ENCODE data around the gene RAB40A. TPM values are rescaled to one million over a fixed set of nuclear protein-coding genes. Genes with fewer than 3 reads are reported as not detected.

Gene RAB40A
- total RNA-seq, 1 experiment from 2014 or later = 0.17 TPM

DNA sequence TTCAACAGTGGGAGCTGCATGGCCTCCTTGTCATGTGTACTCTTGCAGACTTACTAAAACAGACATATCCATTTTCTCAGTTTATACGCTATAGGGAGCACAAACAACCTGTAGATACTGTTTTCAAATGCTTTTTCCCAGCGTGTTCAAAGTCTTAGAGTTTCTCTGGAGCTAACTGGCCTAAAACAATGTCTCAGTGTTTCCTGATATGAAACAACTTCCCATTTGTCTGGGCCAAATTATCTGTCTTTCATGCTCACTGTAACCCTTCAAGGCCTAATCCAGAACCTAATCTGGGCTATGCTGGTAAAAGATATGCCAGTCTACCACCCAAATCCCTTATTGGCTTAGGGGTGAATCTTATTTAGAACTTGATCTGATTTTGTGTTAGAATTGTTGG is 38.8 kb downstream of the RAB40A start:
- ATAC-seq (no peak), DNase-seq (ENCODE audit: low spot score) (no peak)
- TF ChIP-seq GRHL2 (CRISPR knock-in tag; IDR thresholded peaks at IDR 0.05; ENCODE audit: insufficient replicate concordance, severe bottlenecking) (no peak), MLX (CRISPR knock-in tag; IDR thresholded peaks at IDR 0.05) (no peak), HMGA2 (CRISPR knock-in tag; IDR thresholded peaks at IDR 0.05) (no peak), ZNF423 (CRISPR knock-in tag; IDR thresholded peaks at IDR 0.05) (no peak), SP1 (CRISPR knock-in tag; conservative IDR thresholded peaks at IDR 0.05) (no peak), GTF2I (CRISPR knock-in tag; conservative IDR thresholded peaks at IDR 0.05) (no peak), KAT7 (CRISPR knock-in tag; IDR thresholded peaks at IDR 0.05; ENCODE audit: borderline replicate concordance) (no peak), MAX (CRISPR knock-in tag; IDR thresholded peaks at IDR 0.05) (no peak), ZNF138 (CRISPR knock-in tag; conservative IDR thresholded peaks at IDR 0.05) (no peak), ATF3 (CRISPR knock-in tag; conservative IDR thresholded peaks at IDR 0.05) (no peak), ZNF263 (CRISPR knock-in tag; IDR thresholded peaks at IDR 0.05; ENCODE audit: low read depth) (no peak), TEAD4 (CRISPR knock-in tag; IDR thresholded peaks at IDR 0.05) (no peak), ATF1 (CRISPR knock-in tag; IDR thresholded peaks at IDR 0.05) (no peak), USF2 (CRISPR knock-in tag; IDR thresholded peaks at IDR 0.05) (no peak), PRRX2 (CRISPR knock-in tag; IDR thresholded peaks at IDR 0.05) (no peak)
- TF ChIP-seq, protein P1, sequence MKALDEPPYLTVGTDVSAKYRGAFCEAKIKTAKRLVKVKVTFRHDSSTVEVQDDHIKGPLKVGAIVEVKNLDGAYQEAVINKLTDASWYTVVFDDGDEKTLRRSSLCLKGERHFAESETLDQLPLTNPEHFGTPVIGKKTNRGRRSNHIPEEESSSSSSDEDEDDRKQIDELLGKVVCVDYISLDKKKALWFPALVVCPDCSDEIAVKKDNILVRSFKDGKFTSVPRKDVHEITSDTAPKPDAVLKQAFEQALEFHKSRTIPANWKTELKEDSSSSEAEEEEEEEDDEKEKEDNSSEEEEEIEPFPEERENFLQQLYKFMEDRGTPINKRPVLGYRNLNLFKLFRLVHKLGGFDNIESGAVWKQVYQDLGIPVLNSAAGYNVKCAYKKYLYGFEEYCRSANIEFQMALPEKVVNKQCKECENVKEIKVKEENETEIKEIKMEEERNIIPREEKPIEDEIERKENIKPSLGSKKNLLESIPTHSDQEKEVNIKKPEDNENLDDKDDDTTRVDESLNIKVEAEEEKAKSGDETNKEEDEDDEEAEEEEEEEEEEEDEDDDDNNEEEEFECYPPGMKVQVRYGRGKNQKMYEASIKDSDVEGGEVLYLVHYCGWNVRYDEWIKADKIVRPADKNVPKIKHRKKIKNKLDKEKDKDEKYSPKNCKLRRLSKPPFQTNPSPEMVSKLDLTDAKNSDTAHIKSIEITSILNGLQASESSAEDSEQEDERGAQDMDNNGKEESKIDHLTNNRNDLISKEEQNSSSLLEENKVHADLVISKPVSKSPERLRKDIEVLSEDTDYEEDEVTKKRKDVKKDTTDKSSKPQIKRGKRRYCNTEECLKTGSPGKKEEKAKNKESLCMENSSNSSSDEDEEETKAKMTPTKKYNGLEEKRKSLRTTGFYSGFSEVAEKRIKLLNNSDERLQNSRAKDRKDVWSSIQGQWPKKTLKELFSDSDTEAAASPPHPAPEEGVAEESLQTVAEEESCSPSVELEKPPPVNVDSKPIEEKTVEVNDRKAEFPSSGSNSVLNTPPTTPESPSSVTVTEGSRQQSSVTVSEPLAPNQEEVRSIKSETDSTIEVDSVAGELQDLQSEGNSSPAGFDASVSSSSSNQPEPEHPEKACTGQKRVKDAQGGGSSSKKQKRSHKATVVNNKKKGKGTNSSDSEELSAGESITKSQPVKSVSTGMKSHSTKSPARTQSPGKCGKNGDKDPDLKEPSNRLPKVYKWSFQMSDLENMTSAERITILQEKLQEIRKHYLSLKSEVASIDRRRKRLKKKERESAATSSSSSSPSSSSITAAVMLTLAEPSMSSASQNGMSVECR (CRISPR knock-in tag; IDR thresholded peaks at IDR 0.05; ENCODE audit: borderline replicate concordance) = no peak
- TF ChIP-seq, protein P2, sequence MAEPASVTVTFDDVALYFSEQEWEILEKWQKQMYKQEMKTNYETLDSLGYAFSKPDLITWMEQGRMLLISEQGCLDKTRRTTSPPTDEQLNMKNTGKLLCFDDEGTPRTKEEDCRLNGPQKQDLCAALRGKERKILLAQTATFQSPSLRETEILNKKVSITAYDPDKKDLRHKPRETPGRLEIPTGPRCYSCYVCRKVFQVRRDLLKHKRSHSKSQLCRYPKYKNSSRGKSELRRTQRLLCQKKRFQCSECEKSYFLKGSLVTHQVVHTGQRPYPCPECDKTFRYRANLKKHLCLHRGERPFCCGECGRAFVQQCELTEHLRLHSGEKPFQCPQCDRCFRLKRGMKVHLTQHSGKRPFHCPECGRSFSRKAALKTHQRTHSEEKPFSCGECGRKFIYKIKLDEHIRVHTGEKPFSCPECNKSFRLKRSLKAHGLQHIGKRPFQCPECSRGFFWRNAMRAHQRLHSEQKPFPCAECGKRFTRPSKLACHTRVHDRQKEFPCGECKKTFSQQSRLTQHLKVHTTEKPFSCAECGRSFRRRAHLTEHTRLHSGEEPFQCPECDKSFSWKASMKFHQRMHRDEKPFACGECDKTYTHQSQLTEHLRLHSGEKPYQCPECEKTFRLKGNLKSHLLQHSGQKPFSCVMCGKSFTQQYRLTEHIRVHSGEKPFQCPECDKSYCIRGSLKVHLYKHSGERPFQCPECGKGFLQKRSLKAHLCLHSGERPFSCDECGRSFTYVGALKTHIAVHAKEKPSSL (CRISPR knock-in tag; conservative IDR thresholded peaks at IDR 0.05) = no peak
- TF ChIP-seq, protein P3, sequence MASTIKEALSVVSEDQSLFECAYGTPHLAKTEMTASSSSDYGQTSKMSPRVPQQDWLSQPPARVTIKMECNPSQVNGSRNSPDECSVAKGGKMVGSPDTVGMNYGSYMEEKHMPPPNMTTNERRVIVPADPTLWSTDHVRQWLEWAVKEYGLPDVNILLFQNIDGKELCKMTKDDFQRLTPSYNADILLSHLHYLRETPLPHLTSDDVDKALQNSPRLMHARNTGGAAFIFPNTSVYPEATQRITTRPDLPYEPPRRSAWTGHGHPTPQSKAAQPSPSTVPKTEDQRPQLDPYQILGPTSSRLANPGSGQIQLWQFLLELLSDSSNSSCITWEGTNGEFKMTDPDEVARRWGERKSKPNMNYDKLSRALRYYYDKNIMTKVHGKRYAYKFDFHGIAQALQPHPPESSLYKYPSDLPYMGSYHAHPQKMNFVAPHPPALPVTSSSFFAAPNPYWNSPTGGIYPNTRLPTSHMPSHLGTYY (CRISPR knock-in tag; IDR thresholded peaks at IDR 0.05) = no peak
- TF ChIP-seq, protein P4, sequence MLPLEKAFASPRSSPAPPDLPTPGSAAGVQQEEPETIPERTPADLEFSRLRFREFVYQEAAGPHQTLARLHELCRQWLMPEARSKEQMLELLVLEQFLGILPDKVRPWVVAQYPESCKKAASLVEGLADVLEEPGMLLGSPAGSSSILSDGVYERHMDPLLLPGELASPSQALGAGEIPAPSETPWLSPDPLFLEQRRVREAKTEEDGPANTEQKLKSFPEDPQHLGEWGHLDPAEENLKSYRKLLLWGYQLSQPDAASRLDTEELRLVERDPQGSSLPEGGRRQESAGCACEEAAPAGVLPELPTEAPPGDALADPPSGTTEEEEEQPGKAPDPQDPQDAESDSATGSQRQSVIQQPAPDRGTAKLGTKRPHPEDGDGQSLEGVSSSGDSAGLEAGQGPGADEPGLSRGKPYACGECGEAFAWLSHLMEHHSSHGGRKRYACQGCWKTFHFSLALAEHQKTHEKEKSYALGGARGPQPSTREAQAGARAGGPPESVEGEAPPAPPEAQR (CRISPR knock-in tag; IDR thresholded peaks at IDR 0.05) = no peak
- no peaks in the 10 kb centered on the region for H3K9me3 Mint-ChIP-seq
- no peaks in the 10 kb centered on the region for H3K36me3 Mint-ChIP-seq
- CTCF ChIA-PET = no interaction called here
- H3K27ac Mint-ChIP-seq = no peak overlapping the region
- H3K27me3 Mint-ChIP-seq (ENCODE audit: low read depth) = no peaks in the 10 kb centered on the region
- POLR2A ChIA-PET = no interaction called here
- no peaks in the 10 kb centered on the region for H3K4me1 Mint-ChIP-seq
- no peak overlapping the region for H3K4me3 Mint-ChIP-seq

Data from WTC11 (cell line).